Heart left ventricle (tissue), 13 donors: ENCODE data around the gene CDK2AP2.

ENCODE experiments used
- CTCF ChIP-seq, 12 donors: fragments of 200-600 bp; sonication (generic) in 4 of 12; IDR thresholded peaks; one replicate each; pipeline versions ENCODE4 v1.5.0 to v1.8.0; 2018 to 2022; ENCODE audit warnings: antibody characterized with exemption in 12 of 12, mild to moderate bottlenecking in 5 of 12
- POLR2A ChIP-seq, 2 donors: fragments of 450-650 bp; IDR thresholded peaks; one replicate each; pipeline ENCODE4 v1.6.1; 2017; ENCODE audit warnings: antibody characterized with exemption in 2 of 2, mild to moderate bottlenecking in 2 of 2, moderate library complexity in 2 of 2
- donor health status: ischemic (EF 13 %, LVEDD 7.1; RV severe dilation, severe dysfunction).
- donor health status: DM: no; HTN: yes; CAD: no.
- donor health status: DM: no; HTN: no; CAD: no.
- donor health status: ischemic (EF 25% LVEDD 6.9; RV normal size, moderate dysfunction).
- donor health status: ischemic (EF 25% LVEDD 5.7; RV mildly dilated, moderate dysfunction).
- donor health status: ischemic (EF 35%, LVEDD 5.7; RV mildly dilated, moderate dysfunction).
- donor health status: nonischemic (EF 11% LVEDD 7.7; RV severe dilation, severe dysfunction).
- donor health status: DM: yes; HTN: yes; CAD: no.
- donor health status: PGD.
- donor health status: ischemic (EF 29% LVEDD 5.4; RV normal size, mild dysfunction).
- donor health status: nonischemic (EF 23%, LVEDD 6.1; RV moderate dilation, normal function).

- TF ChIP-seq CTCF (IDR thresholded peaks at IDR 0.05) (no peak), POLR2A (IDR thresholded peaks at IDR 0.05) (no peak)
Observed at GRCh38 chr11:67525275-67525976, 17.5 kb upstream of the CDK2AP2 start.
